Adipocyte (in vitro differentiated cells): ENCODE measurements around the gene RETREG1.
"Not testable (repeated sequence)": the region's sequence is repeated elsewhere in the genome, so short reads cannot be mapped to it uniquely, and the experiment has no call there.

Experiments used
- DNase-seq: peaks from one replicate; pipeline ENCODE4 v3.0.0-alpha.2; 2015; ENCODE audit warnings: low read depth
- H3K27me3 ChIP-seq: replicated peaks from 2 replicates; pipeline ENCODE4 v1.7.0; 2013; ENCODE audit warnings: mild to moderate bottlenecking, low read length, moderate library complexity; ENCODE audit not compliant: control insufficient read depth, insufficient read depth
- H3K36me3 ChIP-seq: 2 replicates; pipeline ENCODE4 v1.7.0; 2013; ENCODE audit warnings: low read length, mild to moderate bottlenecking, moderate library complexity; ENCODE audit not compliant: control insufficient read depth, insufficient read depth, severe bottlenecking
- H3K4me1 ChIP-seq: 2 replicates; pipeline ENCODE4 v1.7.0; 2013; ENCODE audit warnings: mild to moderate bottlenecking, low read length, moderate library complexity; ENCODE audit not compliant: control insufficient read depth, insufficient read depth
- H3K4me3 ChIP-seq: 2 replicates; pipeline ENCODE4 v1.7.0; 2013; ENCODE audit warnings: mild to moderate bottlenecking, low read length, moderate library complexity
- H3K9ac ChIP-seq: 2 replicates; pipeline ENCODE4 v1.7.0; 2013; ENCODE audit warnings: mild to moderate bottlenecking, low read length, moderate library complexity
- H3K9me3 ChIP-seq: 2 replicates; pipeline ENCODE4 v1.7.0; 2013; ENCODE audit warnings: mild to moderate bottlenecking, low read length, moderate library complexity; ENCODE audit not compliant: control insufficient read depth

Gene RETREG1

DNA sequence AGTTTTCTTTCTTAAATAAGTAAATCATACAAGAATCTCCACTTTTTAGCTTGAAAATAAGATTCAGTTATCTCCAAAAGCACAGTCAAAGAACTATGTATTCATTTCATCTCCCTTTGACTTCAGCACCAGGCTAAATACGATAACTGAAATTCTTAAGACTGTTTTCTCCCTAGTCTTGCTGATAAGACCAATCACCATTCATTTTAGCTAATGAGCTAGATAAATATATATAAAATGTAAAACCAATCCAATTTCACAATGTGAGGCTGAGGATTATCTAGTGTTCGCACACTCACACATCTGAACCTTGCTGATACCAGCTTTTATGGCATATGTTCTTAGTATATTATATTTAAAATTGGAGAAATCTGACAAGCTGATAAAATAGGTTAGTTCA lies 133.9 kb downstream of the RETREG1 start:
- Histone ChIP-seq H3K27me3 (no peaks in the 10 kb centered on the region), H3K9me3 (no peaks in the 10 kb centered on the region), H3K4me1 (no peaks in the 10 kb centered on the region), H3K4me3 (no peak overlapping the region), H3K36me3 (no peaks in the 10 kb centered on the region), H3K9ac (no peak overlapping the region)
- DNase-seq = no peak

DNA sequence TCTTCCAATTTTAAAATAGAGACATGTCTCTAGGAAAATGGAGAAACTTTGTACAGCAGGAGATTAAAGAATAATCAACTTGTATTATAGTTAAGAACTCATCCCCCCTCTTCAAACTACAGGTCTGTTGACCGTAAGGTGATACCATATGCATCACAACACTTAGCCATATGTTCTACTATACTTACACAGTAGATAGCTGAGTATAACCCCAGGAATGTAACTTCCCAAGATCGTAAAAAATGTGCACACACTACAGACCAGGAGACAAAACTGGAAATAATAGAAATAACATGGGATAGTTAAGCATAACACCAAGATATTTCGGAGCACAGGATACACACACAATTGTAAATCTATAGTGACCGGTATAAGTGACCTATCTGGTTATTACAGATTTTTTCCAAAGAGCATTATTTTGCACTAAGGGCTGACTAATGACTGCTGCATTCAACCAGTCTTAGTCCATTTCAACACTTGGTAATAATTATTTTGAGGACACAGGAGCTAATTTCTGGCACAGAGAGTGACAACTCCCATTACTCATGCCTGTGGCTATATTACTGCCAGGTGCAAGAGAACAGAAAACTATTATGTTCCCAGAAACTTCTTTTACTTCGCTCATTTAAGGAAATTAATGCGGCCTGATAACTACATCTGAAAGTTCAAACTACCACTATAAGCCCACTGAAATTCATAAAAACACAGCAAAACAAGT lies 135.8 kb downstream of the RETREG1 start:
- Histone ChIP-seq H3K4me1 (no peaks in the 10 kb centered on the region), H3K9me3 (no peaks in the 10 kb centered on the region), H3K9ac (no peak overlapping the region), H3K27me3 (no peaks in the 10 kb centered on the region), H3K4me3 (no peak overlapping the region), H3K36me3 (peaks cover 5% of the 10 kb centered on the region)
- DNase-seq = no peak

DNA sequence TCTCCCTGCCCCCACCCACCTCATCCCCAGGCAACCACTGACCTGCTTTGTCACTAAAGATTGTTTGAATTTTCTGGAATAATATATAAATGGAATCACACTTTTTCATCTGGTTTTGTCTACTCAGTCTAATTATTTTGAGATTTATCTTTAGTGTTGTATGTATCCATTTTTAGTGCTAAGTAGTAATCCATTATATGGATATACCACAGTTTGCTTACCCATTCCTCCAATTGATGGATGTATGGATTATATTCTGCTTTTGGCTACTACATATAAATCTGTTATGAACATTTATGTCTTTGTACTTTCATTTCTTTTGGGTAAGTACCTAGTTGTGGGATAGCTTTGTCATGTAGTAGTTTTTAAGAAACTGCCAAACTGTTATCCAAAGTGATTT lies 136.7 kb downstream of the RETREG1 start:
- Histone ChIP-seq H3K4me1 (no peaks in the 10 kb centered on the region), H3K4me3 (no peak overlapping the region), H3K36me3 (peaks cover 5% of the 10 kb centered on the region), H3K27me3 (no peaks in the 10 kb centered on the region), H3K9me3 (no peaks in the 10 kb centered on the region), H3K9ac (no peak overlapping the region)
- DNase-seq = no peak

DNA sequence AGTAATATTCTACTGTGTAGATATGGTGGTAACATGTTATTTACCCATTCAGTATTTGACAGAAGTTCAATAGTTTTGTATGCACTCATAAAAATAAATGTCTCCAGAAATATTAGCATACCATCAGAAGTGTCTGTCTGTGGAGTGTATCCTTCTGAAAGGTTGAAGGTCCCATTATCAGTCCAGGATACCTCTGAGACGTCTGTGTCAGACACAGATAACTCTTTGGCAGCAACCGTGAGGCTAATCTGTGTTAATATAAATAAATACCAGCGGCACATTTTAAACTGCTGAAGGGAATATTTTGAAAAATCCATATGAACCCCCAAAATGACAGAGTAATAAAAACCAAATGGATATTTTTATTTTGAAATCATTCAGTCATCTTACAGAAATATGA lies 139.3 kb downstream of the RETREG1 start:
- DNase-seq = no peak

DNA sequence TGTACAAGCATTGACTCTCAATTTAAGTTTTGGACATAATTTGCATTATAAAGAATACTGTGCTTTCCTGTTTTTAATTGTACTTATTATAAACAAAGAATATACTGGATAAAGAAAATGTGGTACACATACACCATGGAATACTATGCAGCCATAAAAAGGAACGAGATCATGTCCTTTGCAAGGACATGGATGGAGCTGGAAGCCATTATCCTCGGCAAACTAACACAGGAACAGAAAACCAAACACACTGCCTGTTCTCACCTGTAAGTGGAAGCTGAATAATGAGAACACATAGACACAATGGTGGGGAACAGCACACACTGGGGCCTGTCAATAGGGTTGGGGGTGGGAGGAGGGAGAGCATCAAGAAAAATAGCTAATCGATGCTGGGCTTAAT lies 140.4 kb downstream of the RETREG1 start:
- DNase-seq = not testable (repeated sequence)

More for the DNA sequence above, 139.3 kb downstream of the RETREG1 start:
- Histone ChIP-seq H3K27me3 (no peaks in the 10 kb centered on the region), H3K9me3 (no peaks in the 10 kb centered on the region), H3K36me3 (peaks cover 7% of the 10 kb centered on the region), H3K9ac (no peak overlapping the region), H3K4me1 (peaks cover 7% of the 10 kb centered on the region), H3K4me3 (no peak overlapping the region)

DNA sequence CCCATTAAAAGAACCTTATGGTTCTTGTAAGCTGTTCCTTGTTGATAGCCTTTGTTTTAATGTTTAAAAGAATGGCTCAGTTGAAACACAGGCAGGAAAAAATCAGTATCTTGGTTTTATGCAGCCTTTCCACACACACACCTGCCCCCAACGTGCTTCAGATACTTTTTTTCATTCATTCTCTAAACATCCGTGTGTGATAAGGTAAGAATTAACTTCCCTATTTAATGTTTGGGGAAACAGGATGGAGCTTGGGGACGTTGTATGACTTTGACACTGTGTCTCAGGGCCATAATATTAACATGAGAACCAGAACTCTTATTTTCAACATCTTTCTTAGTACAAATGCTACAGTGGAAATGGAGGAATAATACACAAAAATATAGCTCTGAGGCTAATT lies 145.4 kb downstream of the RETREG1 start:
- Histone ChIP-seq H3K4me1 (peaks cover 24% of the 10 kb centered on the region), H3K9me3 (no peaks in the 10 kb centered on the region), H3K27me3 (no peaks in the 10 kb centered on the region), H3K9ac (no peak overlapping the region), H3K4me3 (no peak overlapping the region), H3K36me3 (peaks cover 6% of the 10 kb centered on the region)
- DNase-seq = no peak

More for the DNA sequence above, 140.4 kb downstream of the RETREG1 start:
- H3K4me1 ChIP-seq, H3K36me3 ChIP-seq, H3K4me3 ChIP-seq, H3K9ac ChIP-seq, H3K27me3 ChIP-seq, H3K9me3 ChIP-seq: not testable (repeated sequence)

DNA sequence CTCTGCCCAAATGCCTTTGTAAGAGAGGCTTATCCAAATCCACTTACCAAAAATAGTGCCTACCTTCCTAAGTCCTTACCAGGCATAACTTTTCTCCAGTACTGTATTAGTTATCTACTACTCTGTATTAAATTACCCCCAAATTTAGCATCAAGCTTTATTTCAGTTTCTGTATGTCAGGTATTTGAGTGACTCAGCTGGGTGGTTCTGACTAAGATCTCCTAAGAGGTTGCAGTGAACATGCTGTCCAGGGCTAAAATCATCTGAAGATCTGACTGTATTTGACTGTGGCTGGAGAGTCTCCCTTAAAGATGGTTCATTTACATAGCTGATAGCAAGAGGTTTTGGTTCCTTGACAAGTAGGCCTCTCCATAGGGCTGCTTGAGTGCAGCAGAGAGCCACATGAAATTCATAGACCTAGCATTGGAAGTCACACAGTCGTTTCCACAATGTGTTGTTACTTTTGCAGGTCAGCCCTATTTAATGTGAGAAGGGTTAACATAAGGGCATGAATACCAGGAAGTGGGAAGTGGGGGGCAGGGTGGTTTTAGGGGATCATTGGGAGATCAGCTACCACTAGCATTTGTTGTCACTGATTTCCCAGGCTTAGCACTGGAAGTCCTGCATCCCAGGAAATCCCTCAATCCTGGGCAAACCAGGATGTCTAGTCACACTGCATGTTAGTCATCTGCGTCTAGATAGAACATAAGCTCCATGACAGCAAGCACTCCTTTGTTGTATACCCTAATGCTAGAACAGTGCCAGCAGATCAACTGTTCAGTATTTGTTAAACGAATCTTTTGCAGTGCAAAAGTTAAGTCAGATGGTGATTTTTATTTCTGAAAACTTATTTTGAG lies 149.2 kb downstream of the RETREG1 start:
- DNase-seq = peak; percentile 69
- H3K4me3 ChIP-seq = peak overlapping the region; percentile 99
- H3K9ac ChIP-seq = peak overlapping the region; percentile 19
- peaks cover 9% of the 10 kb centered on the region for H3K36me3 ChIP-seq
- no peaks in the 10 kb centered on the region for H3K9me3 ChIP-seq
- H3K27me3 ChIP-seq = no peaks in the 10 kb centered on the region
- peaks cover 39% of the 10 kb centered on the region for H3K4me1 ChIP-seq

DNA sequence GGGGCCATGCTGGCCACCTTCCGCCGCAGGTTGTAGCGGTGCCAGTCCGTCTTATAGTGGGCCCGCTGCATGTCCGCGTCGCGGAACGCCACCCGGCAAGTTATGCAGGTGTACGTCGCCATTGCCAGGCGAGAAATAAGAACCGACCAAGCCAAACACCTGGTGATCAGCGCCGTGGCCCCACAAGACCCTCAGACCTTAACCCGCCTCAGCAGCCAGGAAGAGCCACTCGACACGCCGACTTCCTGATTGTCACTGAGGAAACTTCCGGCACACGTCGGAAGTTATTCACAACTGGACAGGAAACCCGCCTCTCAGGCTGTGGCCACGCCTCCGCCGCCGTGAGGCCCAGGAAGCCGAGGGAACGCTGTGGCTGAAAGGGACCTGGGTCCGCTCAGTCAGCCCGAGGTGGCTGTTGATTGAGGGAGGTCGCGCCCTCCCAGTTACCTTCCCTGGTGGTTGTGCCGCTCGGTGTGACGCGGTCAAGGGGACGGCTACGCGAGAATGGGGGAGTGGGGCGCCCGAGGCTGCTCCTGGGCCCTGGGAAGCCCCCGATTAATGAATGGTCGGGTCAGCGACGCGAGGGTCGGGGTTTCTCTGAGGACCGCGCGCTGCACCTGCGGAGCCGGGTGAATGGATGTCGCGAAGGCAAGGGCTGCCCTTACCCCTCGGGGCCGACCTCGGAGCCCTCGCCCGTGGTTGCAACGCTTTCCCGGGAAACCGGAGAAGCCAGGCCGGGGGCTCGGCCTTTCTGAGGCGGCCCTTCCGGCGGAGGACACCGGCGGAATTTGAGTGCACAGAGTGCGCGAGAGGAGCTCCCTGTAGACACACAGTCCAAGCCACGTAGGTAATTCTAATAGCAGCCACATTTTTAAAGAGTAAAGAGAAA lies 151.0 kb downstream of the RETREG1 start, which contains the start of gene ZNF622:
Gene ZNF622 (minus strand): TSS at position 257 of the 889 bp plus-strand sequence. CDS start 135 bp downstream, at position 122.
- H3K9me3 ChIP-seq = no peaks in the 10 kb centered on the region
- H3K4me1 ChIP-seq = peaks cover 56% of the 10 kb centered on the region
- H3K36me3 ChIP-seq = peaks cover 26% of the 10 kb centered on the region
- H3K27me3 ChIP-seq = no peaks in the 10 kb centered on the region
- H3K4me3 ChIP-seq = peak within 1 kb of the TSS; percentile 99
- H3K9ac ChIP-seq = peak within 1 kb of the TSS; percentile 96
- peak; percentile 96 for DNase-seq

DNA sequence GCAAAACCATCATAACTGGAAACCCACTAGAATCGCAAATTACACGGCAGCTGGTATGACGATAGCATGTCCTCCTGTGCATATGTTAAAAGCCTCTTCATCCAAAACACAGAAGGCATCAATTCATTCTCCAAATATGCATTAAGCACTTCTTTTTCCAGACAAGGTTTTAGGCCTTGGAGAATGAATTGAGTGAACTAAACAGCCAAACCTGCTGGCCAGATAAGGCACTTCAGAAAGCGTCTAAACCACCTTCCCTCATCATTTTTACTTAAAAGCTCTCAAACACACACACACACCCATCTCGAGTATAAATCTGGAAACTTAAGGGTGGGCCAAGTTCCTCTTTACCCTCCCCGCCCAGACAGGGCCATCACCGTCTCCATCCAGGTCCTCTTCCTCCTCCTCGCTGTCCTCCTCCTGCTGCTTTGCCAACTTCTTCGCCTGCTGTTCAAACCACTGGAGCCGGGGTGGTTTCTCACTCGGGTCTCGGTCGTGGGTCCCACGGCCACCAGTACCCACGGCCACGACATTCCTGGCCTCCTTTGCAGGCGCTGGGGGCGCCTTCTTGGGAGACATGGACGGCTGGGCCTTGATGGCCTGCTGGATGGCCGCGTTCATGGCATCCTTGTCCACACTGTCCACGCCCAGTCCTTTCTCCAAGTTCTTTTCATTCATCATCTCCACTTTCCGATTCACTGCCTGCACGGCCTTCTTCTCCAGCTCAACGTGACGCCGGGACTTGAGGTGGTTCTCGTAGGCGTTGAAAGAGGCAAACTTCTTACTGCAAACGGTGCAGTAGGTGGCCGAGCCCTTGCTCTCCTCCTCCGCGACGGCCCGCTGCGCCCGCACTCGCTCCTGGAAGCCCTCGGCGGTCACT lies 151.9 kb downstream of the RETREG1 start:
- Histone ChIP-seq H3K27me3 (no peaks in the 10 kb centered on the region), H3K36me3 (peaks cover 35% of the 10 kb centered on the region), H3K4me1 (peaks cover 63% of the 10 kb centered on the region), H3K4me3 (peak overlapping the region; percentile 99), H3K9me3 (no peaks in the 10 kb centered on the region), H3K9ac (peak overlapping the region; percentile 96)
- DNase-seq = peak; percentile 46

DNA sequence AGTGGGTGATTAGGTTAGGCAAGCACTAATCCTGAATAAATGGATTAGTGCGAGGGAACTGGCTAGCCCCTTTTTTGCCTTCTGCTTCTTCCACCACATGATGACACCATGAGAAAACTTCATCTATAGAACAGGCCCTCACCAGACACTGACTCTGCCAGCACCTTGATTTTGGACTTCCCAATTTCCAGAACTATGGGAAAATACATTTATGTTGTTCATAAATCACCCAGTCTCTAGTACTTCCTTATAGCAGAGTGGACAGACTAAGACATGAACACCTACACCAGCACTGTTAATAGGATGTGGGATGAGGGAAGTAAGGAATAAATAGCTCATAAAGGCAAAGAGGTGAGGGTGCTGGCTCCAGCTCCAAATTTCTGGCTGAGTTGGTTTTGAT lies 152.6 kb downstream of the RETREG1 start:
- Histone ChIP-seq H3K9ac (peak overlapping the region; percentile 96), H3K36me3 (peaks cover 41% of the 10 kb centered on the region), H3K4me3 (peak overlapping the region; percentile 99), H3K4me1 (peaks cover 70% of the 10 kb centered on the region), H3K9me3 (no peaks in the 10 kb centered on the region), H3K27me3 (no peaks in the 10 kb centered on the region)
- no peak for DNase-seq
